Caco-2 (cell line): ENCODE measurements around the gene RAD51B. TPM values are rescaled to one million over a fixed set of nuclear protein-coding genes. Genes with fewer than 3 reads are reported as not detected.
"Not testable (repeated sequence)": the region's sequence is repeated elsewhere in the genome, so short reads cannot be mapped to it uniquely, and the experiment has no call there.

ENCODE experiments used
- BruUV-seq: library from RNA; stranded (reverse); fragments of 400-500 nt; replicated peaks from 2 replicates; lab custom pipeline; 2021; lab: Mats Ljungman, UMichigan
- CTCF ChIA-PET: fragments of 300-600 bp; sonication (Branson Sonifier 250); formaldehyde crosslinking; loops from one replicate; lab custom pipeline; 2022; ENCODE audit warnings: antibody characterized with exemption; lab: Charles Lee
- POLR2A ChIA-PET: fragments of 300-600 bp; sonication (Branson Sonifier 250); formaldehyde crosslinking; loops from one replicate; lab custom pipeline; 2022; ENCODE audit warnings: antibody characterized with exemption; lab: Charles Lee
- DNase-seq, 2 experiments: peaks; one replicate each; pipeline versions ENCODE4 v3.0.0 to v3.0.0-alpha.2; 2020 to 2022
- H3K27me3 ChIP-seq: replicated peaks from 2 replicates; pipeline ENCODE4 v1.6.0; 2011; ENCODE audit warnings: low read length; ENCODE audit not compliant: control insufficient read depth, insufficient read depth
- H3K36me3 ChIP-seq: 2 replicates; pipeline ENCODE4 v1.5.1; 2011; ENCODE audit warnings: low read length; ENCODE audit not compliant: control insufficient read depth, insufficient read depth
- H3K4me1 ChIP-seq: fragments of 250-450 bp; sonication (Bioruptor Pico); 2 replicates; pipeline ENCODE4 v1.5.1; 2020; ENCODE audit warnings: mild to moderate bottlenecking
- H3K4me3 ChIP-seq: 2 replicates; pipeline ENCODE4 v1.5.1; 2011; ENCODE audit warnings: low read depth, mild to moderate bottlenecking, control low read depth, low read length
- H3K9me3 ChIP-seq: fragments of 250-450 bp; sonication (Bioruptor Pico); 2 replicates; pipeline ENCODE4 v1.5.1; 2020; ENCODE audit warnings: mild to moderate bottlenecking, moderate library complexity
- H3K27ac Mint-ChIP-seq: one replicate; pipeline ENCODE4 v1.8.0; 2022; ENCODE audit warnings: mixed read lengths; ENCODE audit not compliant: unreplicated experiment
- H3K27me3 Mint-ChIP-seq: one replicate; pipeline ENCODE4 v1.8.0; 2022; ENCODE audit warnings: mixed read lengths; ENCODE audit not compliant: insufficient read depth, unreplicated experiment
- H3K36me3 Mint-ChIP-seq: one replicate; pipeline ENCODE4 v1.8.0; 2022; ENCODE audit warnings: mild to moderate bottlenecking, mixed read lengths; ENCODE audit not compliant: insufficient read depth, unreplicated experiment
- H3K4me1 Mint-ChIP-seq: one replicate; pipeline ENCODE4 v1.8.0; 2022; ENCODE audit warnings: low read depth, mixed read lengths; ENCODE audit not compliant: unreplicated experiment
- H3K4me3 Mint-ChIP-seq: one replicate; pipeline ENCODE4 v1.8.0; 2022; ENCODE audit warnings: mild to moderate bottlenecking, moderate library complexity, mixed read lengths; ENCODE audit not compliant: unreplicated experiment
- H3K9me3 Mint-ChIP-seq: one replicate; pipeline ENCODE4 v1.8.0; 2022; ENCODE audit warnings: mixed read lengths; ENCODE audit not compliant: unreplicated experiment
- CTCF ChIP-seq, 2 experiments: fragments of 200-600 bp in 1 of 2; IDR thresholded peaks; 1 replicate in 1 of 2; 2 replicates in 1 of 2; pipeline versions ENCODE4 v1.5.1 to v1.8.0; 2011 to 2022; ENCODE audit warnings: antibody characterized with exemption in 1 of 2, control low read depth in 1 of 2, inconsistent platforms in 1 of 2, low read depth in 1 of 2, low read length in 1 of 2, mild to moderate bottlenecking in 1 of 2, moderate library complexity in 1 of 2; ENCODE audit not compliant: insufficient read depth in 1 of 2, severe bottlenecking in 1 of 2, unreplicated experiment in 1 of 2
- intact Hi-C: fragments of 100-400 bp; cut with micrococcal nuclease; formaldehyde crosslinking; loops from one replicate; pipeline ENCODE4 v1.10.0; 2022; ENCODE audit not compliant: unreplicated experiment
- total RNA-seq: library from RNA; stranded (reverse); gene quantifications from 2 replicates; pipeline ENCODE4 v1.2.3, GENCODE V29; 2022

RAD51B gene
- total RNA-seq, 1 experiment from 2014 or later = 16.7 TPM

- Histone ChIP-seq H3K27me3 (no peaks in the 10 kb centered on the region), H3K4me1 (peaks cover 12% of the 10 kb centered on the region), H3K36me3 (no peaks in the 10 kb centered on the region), H3K4me3 (peak overlapping the region; percentile 65), H3K9me3 (no peaks in the 10 kb centered on the region)
- Mint-ChIP-seq H3K36me3 (peaks cover 10% of the 10 kb centered on the region), H3K27ac (peak overlapping the region; percentile 82), H3K4me1 (peaks cover 6% of the 10 kb centered on the region), H3K27me3 (no peaks in the 10 kb centered on the region), H3K4me3 (peak overlapping the region; percentile 88), H3K9me3 (no peaks in the 10 kb centered on the region)
- no peak for DNase-seq
- no peak for TF ChIP-seq CTCF (IDR thresholded peaks at IDR 0.05; ENCODE audit: insufficient read depth in 1 of 2, low read depth in 1 of 2, low read length in 1 of 2, severe bottlenecking in 1 of 2, unreplicated experiment in 1 of 2)
- intact Hi-C loops = no loop called here
- POLR2A ChIA-PET = interaction anchor here (0.5 to 1.2 kb wide), 2 partner anchors 120 to 1001 kb away, joined by 3 to 4 read pairs; partner anchors contain the start of gene RDH11
- CTCF ChIA-PET = no interaction called here
- BruUV-seq = no TSS peak
Observed at GRCh38 chr14:67815573-67816225, 3.9 kb upstream of the RAD51B start.

- POLR2A ChIA-PET = interaction anchor here (0.5 to 1.2 kb wide), 5 partner anchors 121 to 1000 kb away, joined by 3 to 4 read pairs (median 3); partner anchors contain the start of genes PIGH and RDH11
- H3K36me3 Mint-ChIP-seq = peaks cover 10% of the 10 kb centered on the region
- Histone ChIP-seq H3K9me3 (no peaks in the 10 kb centered on the region), H3K27me3 (no peaks in the 10 kb centered on the region), H3K4me3 (peak within 1 kb of the TSS; percentile 65), H3K4me1 (peaks cover 12% of the 10 kb centered on the region), H3K36me3 (no peaks in the 10 kb centered on the region)
- intact Hi-C loops = no loop called here
- peak; percentile 94 to 95 for DNase-seq
- H3K4me3 Mint-ChIP-seq = peak within 1 kb of the TSS; percentile 88
- H3K27ac Mint-ChIP-seq = peak within 1 kb of the TSS; percentile 82
- no peak for TF ChIP-seq CTCF (IDR thresholded peaks at IDR 0.05; ENCODE audit: insufficient read depth in 1 of 2, low read depth in 1 of 2, low read length in 1 of 2, severe bottlenecking in 1 of 2, unreplicated experiment in 1 of 2)
- CTCF ChIA-PET = interaction anchor here (1.4 kb wide), 1 partner anchor 289 kb away, joined by 4 read pairs; no protein-coding TSS in a partner anchor
- peaks cover 10% of the 10 kb centered on the region for H3K4me1 Mint-ChIP-seq
- no TSS peak for BruUV-seq
- no peaks in the 10 kb centered on the region for H3K27me3 Mint-ChIP-seq
- no peaks in the 10 kb centered on the region for H3K9me3 Mint-ChIP-seq
Observed at GRCh38 chr14:67816326-67817002, 3.1 kb upstream of the RAD51B start, which contains the start of gene ZFYVE26. ZFYVE26 (minus strand) TSS chr14:67816590; CDS start chr14:67815963, 627 bp downstream.

GRCh38 chr14:67817750-67818438 lies 1.7 kb upstream of the RAD51B start:
- ChIA-PET POLR2A (no interaction called here), CTCF (no interaction called here)
- Mint-ChIP-seq H3K27ac (no peak overlapping the region), H3K9me3 (no peaks in the 10 kb centered on the region), H3K36me3 (peaks cover 10% of the 10 kb centered on the region), H3K4me1 (peaks cover 10% of the 10 kb centered on the region), H3K4me3 (peak overlapping the region; percentile 99), H3K27me3 (no peaks in the 10 kb centered on the region)
- DNase-seq = no peak
- Histone ChIP-seq H3K27me3 (no peaks in the 10 kb centered on the region), H3K36me3 (no peaks in the 10 kb centered on the region), H3K9me3 (no peaks in the 10 kb centered on the region), H3K4me3 (no peak overlapping the region), H3K4me1 (peaks cover 12% of the 10 kb centered on the region)
- TF ChIP-seq CTCF (IDR thresholded peaks at IDR 0.05; ENCODE audit: insufficient read depth in 1 of 2, low read depth in 1 of 2, low read length in 1 of 2, severe bottlenecking in 1 of 2, unreplicated experiment in 1 of 2) = no peak
- BruUV-seq = no TSS peak
- intact Hi-C loops = no loop called here

GRCh38 chr14:67818476-67818875 lies 1.1 kb upstream of the RAD51B start:
- H3K36me3 Mint-ChIP-seq, intact Hi-C loops, H3K27me3 Mint-ChIP-seq, H3K9me3 ChIP-seq, H3K36me3 ChIP-seq, H3K9me3 Mint-ChIP-seq, POLR2A ChIA-PET, BruUV-seq, H3K4me3 ChIP-seq, CTCF ChIA-PET, H3K27me3 ChIP-seq, DNase-seq: not testable (repeated sequence)
- Mint-ChIP-seq H3K4me3 (peak overlapping the region; percentile 99), H3K27ac (peak overlapping the region; percentile 86), H3K4me1 (peaks cover 10% of the 10 kb centered on the region)
- H3K4me1 ChIP-seq = peaks cover 12% of the 10 kb centered on the region
